ENCODE results near the gene OR4L1.
"Not testable (repeated sequence)": the region's sequence is repeated elsewhere in the genome, so short reads cannot be mapped to it uniquely, and the experiment has no call there.

The OR4L1 gene

DNA sequence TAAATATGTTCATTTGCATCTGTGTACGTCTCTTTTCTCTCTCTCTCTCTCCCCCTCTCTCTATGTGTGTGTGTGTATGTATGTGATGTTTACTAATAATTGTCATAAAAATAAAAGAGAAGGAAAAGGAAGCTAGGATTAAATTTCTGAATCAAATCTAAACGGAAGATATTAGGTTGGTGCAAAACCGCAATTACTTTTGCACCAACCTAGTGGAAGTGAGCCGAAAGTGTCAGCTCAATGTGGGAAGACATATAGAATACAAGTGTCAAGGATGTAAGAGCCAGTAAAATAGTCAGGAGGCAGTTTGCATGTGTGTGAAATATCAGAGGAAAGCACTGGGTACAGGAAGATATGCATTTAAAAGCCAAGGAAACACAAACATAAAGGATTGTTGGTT lies 32.2 kb downstream of the OR4L1 start:
- H3K27ac ChIP-seq = no peak overlapping the region
- TF ChIP-seq, protein P1, sequence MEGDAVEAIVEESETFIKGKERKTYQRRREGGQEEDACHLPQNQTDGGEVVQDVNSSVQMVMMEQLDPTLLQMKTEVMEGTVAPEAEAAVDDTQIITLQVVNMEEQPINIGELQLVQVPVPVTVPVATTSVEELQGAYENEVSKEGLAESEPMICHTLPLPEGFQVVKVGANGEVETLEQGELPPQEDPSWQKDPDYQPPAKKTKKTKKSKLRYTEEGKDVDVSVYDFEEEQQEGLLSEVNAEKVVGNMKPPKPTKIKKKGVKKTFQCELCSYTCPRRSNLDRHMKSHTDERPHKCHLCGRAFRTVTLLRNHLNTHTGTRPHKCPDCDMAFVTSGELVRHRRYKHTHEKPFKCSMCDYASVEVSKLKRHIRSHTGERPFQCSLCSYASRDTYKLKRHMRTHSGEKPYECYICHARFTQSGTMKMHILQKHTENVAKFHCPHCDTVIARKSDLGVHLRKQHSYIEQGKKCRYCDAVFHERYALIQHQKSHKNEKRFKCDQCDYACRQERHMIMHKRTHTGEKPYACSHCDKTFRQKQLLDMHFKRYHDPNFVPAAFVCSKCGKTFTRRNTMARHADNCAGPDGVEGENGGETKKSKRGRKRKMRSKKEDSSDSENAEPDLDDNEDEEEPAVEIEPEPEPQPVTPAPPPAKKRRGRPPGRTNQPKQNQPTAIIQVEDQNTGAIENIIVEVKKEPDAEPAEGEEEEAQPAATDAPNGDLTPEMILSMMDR (conservative IDR thresholded peaks at IDR 0.05) = no peak

GRCh38 chr14:20093442-20093841 lies 33.6 kb downstream of the OR4L1 start:
- TF ChIP-seq, protein P1 (conservative IDR thresholded peaks at IDR 0.05) = no peak
- H3K27ac ChIP-seq = no peak overlapping the region

- not testable (repeated sequence) for H3K27ac ChIP-seq
Observed at GRCh38 chr14:20098926-20099770, 39.3 kb downstream of the OR4L1 start.

DNA sequence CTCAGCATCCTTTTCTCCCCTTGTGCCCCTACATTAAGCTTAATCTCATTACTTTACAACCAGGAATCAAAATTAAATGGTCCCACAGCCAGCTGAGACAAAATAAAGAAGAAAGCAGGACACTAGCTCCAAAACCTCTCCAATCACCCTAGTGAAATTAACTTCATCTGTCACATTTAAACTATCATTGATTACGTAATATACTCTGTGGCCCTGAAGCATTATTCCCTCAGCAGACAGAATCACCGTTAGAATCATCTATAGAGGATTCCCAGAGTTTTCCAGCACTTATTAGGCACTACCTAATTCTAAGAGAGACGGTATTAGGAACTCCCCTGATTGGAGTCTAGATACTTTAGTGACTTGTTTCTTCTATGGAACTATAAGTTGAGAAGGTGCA lies 50.6 kb downstream of the OR4L1 start, which contains the start of gene OR4K17:
Gene OR4K17, plus strand, starts transcription at position 302 of the 400 bp plus-strand sequence. CDS start 6,761 bp downstream, outside the sequence.
- TF ChIP-seq, protein P1 (conservative IDR thresholded peaks at IDR 0.05) = no peak
- no peak within 1 kb of the TSS for H3K27ac ChIP-seq

Data from VCaP (cell line).